ENCODE measurements around the gene RPL19.

RPL19 gene

GRCh38 chr17:39224778-39225307 is 24.8 kb downstream of the RPL19 start:
- Histone ChIP-seq H3K27me3 (ENCODE audit: low read depth, low read length) (peaks cover 3% of the 10 kb centered on the region), H2AFZ (ENCODE audit: low read depth, low read length) (no peak overlapping the region)

GRCh38 chr17:39225308-39225958 is 25.4 kb downstream of the RPL19 start, which contains the start of gene STAC2:
Gene STAC2, minus strand, starts transcription at chr17:39225945. Its CDS starts 443 bp downstream, at chr17:39225502.
- Histone ChIP-seq H4K20me1 (ENCODE audit: insufficient read depth, low read length) (no peaks in the 10 kb centered on the region), H3K27ac (ENCODE audit: low read length) (no peak within 1 kb of the TSS), H3K27me3 (ENCODE audit: low read depth, low read length) (peaks cover 3% of the 10 kb centered on the region), H3K79me2 (ENCODE audit: low read length) (no peaks in the 10 kb centered on the region), H3K4me3 (ENCODE audit: low read length) (no peak within 1 kb of the TSS), H3K36me3 (replicated peaks; ENCODE audit: low read depth, low read length) (no peaks in the 10 kb centered on the region), H3K4me2 (ENCODE audit: low read length) (no peak within 1 kb of the TSS), H2AFZ (ENCODE audit: low read depth, low read length) (no peak within 1 kb of the TSS), H3K4me1 (ENCODE audit: low read length) (no peaks in the 10 kb centered on the region), H3K9me3 (ENCODE audit: insufficient read depth, low read length) (no peaks in the 10 kb centered on the region), H3K9ac (ENCODE audit: low read length) (no peak within 1 kb of the TSS)
- TF ChIP-seq EZH2phosphoT487 (IDR thresholded peaks at IDR 0.05; ENCODE audit: low read depth): no peak
- no peak for TF ChIP-seq CTCF (IDR thresholded peaks at IDR 0.05; ENCODE audit: low read depth, low read length)

More at GRCh38 chr17:39224778-39225307, 24.8 kb downstream of the RPL19 start:
- H3K27ac ChIP-seq (ENCODE audit: low read length): no peak overlapping the region
- no peak for TF ChIP-seq EZH2phosphoT487 (IDR thresholded peaks at IDR 0.05; ENCODE audit: low read depth)
- TF ChIP-seq CTCF (IDR thresholded peaks at IDR 0.05; ENCODE audit: low read depth, low read length): no peak
- no peaks in the 10 kb centered on the region for H3K79me2 ChIP-seq (ENCODE audit: low read length)
- no peaks in the 10 kb centered on the region for H4K20me1 ChIP-seq (ENCODE audit: insufficient read depth, low read length)
- H3K9ac ChIP-seq (ENCODE audit: low read length): no peak overlapping the region
- no peaks in the 10 kb centered on the region for H3K9me3 ChIP-seq (ENCODE audit: insufficient read depth, low read length)
- no peaks in the 10 kb centered on the region for H3K36me3 ChIP-seq (replicated peaks; ENCODE audit: low read depth, low read length)
- H3K4me2 ChIP-seq (ENCODE audit: low read length): no peak overlapping the region
- H3K4me3 ChIP-seq (ENCODE audit: low read length): no peak overlapping the region
- H3K4me1 ChIP-seq (ENCODE audit: low read length): no peaks in the 10 kb centered on the region

- H3K9me3 ChIP-seq (ENCODE audit: insufficient read depth, low read length): no peaks in the 10 kb centered on the region
- peaks cover 3% of the 10 kb centered on the region for H3K27me3 ChIP-seq (ENCODE audit: low read depth, low read length)
- no peaks in the 10 kb centered on the region for H3K4me1 ChIP-seq (ENCODE audit: low read length)
- H3K4me3 ChIP-seq (ENCODE audit: low read length): no peak overlapping the region
- TF ChIP-seq CTCF (IDR thresholded peaks at IDR 0.05; ENCODE audit: low read depth, low read length) (no peak), EZH2phosphoT487 (IDR thresholded peaks at IDR 0.05; ENCODE audit: low read depth) (no peak)
- no peak overlapping the region for H3K9ac ChIP-seq (ENCODE audit: low read length)
- no peak overlapping the region for H2AFZ ChIP-seq (ENCODE audit: low read depth, low read length)
- no peak overlapping the region for H3K4me2 ChIP-seq (ENCODE audit: low read length)
- H3K36me3 ChIP-seq (replicated peaks; ENCODE audit: low read depth, low read length): no peaks in the 10 kb centered on the region
- H4K20me1 ChIP-seq (ENCODE audit: insufficient read depth, low read length): no peaks in the 10 kb centered on the region
- H3K79me2 ChIP-seq (ENCODE audit: low read length): no peaks in the 10 kb centered on the region
- no peak overlapping the region for H3K27ac ChIP-seq (ENCODE audit: low read length)
Observed at GRCh38 chr17:39225959-39226683, 26.0 kb downstream of the RPL19 start.

GRCh38 chr17:39227364-39227919 is 27.4 kb downstream of the RPL19 start:
- Histone ChIP-seq H3K79me2 (ENCODE audit: low read length) (no peaks in the 10 kb centered on the region), H3K4me1 (ENCODE audit: low read length) (peaks cover 6% of the 10 kb centered on the region), H3K27me3 (ENCODE audit: low read depth, low read length) (peaks cover 7% of the 10 kb centered on the region), H3K9me3 (ENCODE audit: insufficient read depth, low read length) (no peaks in the 10 kb centered on the region), H3K9ac (ENCODE audit: low read length) (no peak overlapping the region), H3K4me2 (ENCODE audit: low read length) (no peak overlapping the region), H3K4me3 (ENCODE audit: low read length) (no peak overlapping the region), H3K36me3 (replicated peaks; ENCODE audit: low read depth, low read length) (no peaks in the 10 kb centered on the region), H3K27ac (ENCODE audit: low read length) (no peak overlapping the region), H4K20me1 (ENCODE audit: insufficient read depth, low read length) (no peaks in the 10 kb centered on the region), H2AFZ (ENCODE audit: low read depth, low read length) (no peak overlapping the region)
- no peak for TF ChIP-seq EZH2phosphoT487 (IDR thresholded peaks at IDR 0.05; ENCODE audit: low read depth)
- no peak for TF ChIP-seq CTCF (IDR thresholded peaks at IDR 0.05; ENCODE audit: low read depth, low read length)
